ENCODE results near the gene PHLPP1. TPM values are rescaled to one million over a fixed set of nuclear protein-coding genes. Genes with fewer than 3 reads are reported as not detected.

The PHLPP1 gene
- total and polyA plus RNA-seq, 2 of the 4 experiments (the other 2 are of a cell fraction) = 3.3 to 3.6 TPM

DNA sequence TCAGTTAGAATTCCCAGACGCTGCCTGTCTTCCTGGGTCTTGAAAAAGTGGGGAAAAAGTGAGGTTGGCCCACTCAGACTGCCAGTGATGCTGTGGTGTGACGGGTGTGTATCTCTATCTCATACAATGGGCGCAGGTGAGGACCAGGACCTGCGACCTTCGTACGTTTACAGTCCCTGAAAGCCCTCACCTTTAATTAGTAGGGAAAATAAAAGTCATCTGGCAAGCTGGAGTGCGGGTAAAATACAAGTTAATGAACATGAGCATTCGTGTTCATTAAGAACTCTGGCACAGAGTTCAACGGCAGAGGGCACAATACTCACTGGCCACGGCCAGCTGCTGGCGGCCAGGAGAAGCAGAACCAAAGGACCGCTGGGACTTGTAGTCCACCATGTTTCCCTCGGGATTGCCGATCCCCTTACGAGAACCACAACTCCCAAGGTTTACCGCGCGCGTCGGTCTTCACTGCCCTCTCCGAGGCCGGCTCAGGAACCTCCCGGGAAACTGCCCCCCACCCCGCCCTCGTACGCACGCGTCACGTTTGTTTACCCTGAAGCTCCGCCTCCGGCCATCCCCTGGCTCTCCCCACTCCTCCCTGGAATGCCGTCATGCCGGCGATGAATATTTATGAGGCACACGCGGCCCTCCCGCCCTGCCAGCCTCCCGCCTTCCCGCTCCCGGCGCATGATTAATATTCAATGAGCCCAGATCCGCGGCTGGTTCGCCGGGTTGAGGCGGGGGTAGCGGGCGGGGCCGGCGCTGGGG lies 488 bp upstream of the PHLPP1 start (continued):
- no peak for TF ChIP-seq ELK1 (IDR thresholded peaks at IDR 0.05; ENCODE audit: borderline replicate concordance, low read depth, low read length)
- no peak for TF ChIP-seq RFX5 (IDR thresholded peaks at IDR 0.05; ENCODE audit: low read depth, low read length)

Measured in IMR-90 (cell line).